Immature natural killer cell (primary cell): ENCODE results near the gene PCDH18. TPM values are rescaled to one million over a fixed set of nuclear protein-coding genes. Genes with fewer than 3 reads are reported as not detected.

Source experiments
- DNase-seq, 3 donors: peaks; one replicate each; pipeline ENCODE4 v3.0.0; 2022; ENCODE audit warnings: mixed read lengths in 1 of 3
- H3K27ac Mint-ChIP-seq, 6 donors: one replicate each; pipeline ENCODE4 v1.8.0; 2020; ENCODE audit warnings: mixed read lengths in 6 of 6, mild to moderate bottlenecking in 5 of 6, inconsistent platforms in 4 of 6, moderate library complexity in 3 of 6
- H3K27me3 Mint-ChIP-seq, 3 donors: one replicate each; pipeline ENCODE4 v1.8.0; 2020 to 2021; ENCODE audit warnings: low read depth in 3 of 3, mild to moderate bottlenecking in 3 of 3, mixed read lengths in 3 of 3, moderate library complexity in 3 of 3, inconsistent platforms in 1 of 3
- H3K36me3 Mint-ChIP-seq, 3 donors: one replicate each; pipeline ENCODE4 v1.8.0; 2020; ENCODE audit warnings: mixed read lengths in 3 of 3, inconsistent platforms in 2 of 3, mild to moderate bottlenecking in 2 of 3
- H3K4me1 Mint-ChIP-seq, 2 donors: one replicate each; pipeline ENCODE4 v1.8.0; 2020; ENCODE audit warnings: inconsistent platforms in 2 of 2, mild to moderate bottlenecking in 2 of 2, mixed read lengths in 2 of 2, moderate library complexity in 1 of 2
- H3K4me3 Mint-ChIP-seq, 5 donors: one replicate each; pipeline ENCODE4 v1.8.0; 2020; ENCODE audit warnings: mild to moderate bottlenecking in 5 of 5, mixed read lengths in 5 of 5, inconsistent platforms in 3 of 5, moderate library complexity in 3 of 5
- H3K9me3 Mint-ChIP-seq, 6 donors: one replicate each; pipeline ENCODE4 v1.8.0; 2020; ENCODE audit warnings: mild to moderate bottlenecking in 6 of 6, mixed read lengths in 6 of 6, inconsistent platforms in 4 of 6, moderate library complexity in 3 of 6
- polyA plus RNA-seq, 3 donors: library from polyadenylated mRNA; unstranded; fragments of 300-500 nt; fragmentation: Illumina TruSeq; gene quantifications; one replicate each; pipeline ENCODE4 v1.2.3, GENCODE V29; 2021

Gene PCDH18, protein sequence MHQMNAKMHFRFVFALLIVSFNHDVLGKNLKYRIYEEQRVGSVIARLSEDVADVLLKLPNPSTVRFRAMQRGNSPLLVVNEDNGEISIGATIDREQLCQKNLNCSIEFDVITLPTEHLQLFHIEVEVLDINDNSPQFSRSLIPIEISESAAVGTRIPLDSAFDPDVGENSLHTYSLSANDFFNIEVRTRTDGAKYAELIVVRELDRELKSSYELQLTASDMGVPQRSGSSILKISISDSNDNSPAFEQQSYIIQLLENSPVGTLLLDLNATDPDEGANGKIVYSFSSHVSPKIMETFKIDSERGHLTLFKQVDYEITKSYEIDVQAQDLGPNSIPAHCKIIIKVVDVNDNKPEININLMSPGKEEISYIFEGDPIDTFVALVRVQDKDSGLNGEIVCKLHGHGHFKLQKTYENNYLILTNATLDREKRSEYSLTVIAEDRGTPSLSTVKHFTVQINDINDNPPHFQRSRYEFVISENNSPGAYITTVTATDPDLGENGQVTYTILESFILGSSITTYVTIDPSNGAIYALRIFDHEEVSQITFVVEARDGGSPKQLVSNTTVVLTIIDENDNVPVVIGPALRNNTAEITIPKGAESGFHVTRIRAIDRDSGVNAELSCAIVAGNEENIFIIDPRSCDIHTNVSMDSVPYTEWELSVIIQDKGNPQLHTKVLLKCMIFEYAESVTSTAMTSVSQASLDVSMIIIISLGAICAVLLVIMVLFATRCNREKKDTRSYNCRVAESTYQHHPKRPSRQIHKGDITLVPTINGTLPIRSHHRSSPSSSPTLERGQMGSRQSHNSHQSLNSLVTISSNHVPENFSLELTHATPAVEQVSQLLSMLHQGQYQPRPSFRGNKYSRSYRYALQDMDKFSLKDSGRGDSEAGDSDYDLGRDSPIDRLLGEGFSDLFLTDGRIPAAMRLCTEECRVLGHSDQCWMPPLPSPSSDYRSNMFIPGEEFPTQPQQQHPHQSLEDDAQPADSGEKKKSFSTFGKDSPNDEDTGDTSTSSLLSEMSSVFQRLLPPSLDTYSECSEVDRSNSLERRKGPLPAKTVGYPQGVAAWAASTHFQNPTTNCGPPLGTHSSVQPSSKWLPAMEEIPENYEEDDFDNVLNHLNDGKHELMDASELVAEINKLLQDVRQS
- polyA plus RNA-seq: not detected

DNA sequence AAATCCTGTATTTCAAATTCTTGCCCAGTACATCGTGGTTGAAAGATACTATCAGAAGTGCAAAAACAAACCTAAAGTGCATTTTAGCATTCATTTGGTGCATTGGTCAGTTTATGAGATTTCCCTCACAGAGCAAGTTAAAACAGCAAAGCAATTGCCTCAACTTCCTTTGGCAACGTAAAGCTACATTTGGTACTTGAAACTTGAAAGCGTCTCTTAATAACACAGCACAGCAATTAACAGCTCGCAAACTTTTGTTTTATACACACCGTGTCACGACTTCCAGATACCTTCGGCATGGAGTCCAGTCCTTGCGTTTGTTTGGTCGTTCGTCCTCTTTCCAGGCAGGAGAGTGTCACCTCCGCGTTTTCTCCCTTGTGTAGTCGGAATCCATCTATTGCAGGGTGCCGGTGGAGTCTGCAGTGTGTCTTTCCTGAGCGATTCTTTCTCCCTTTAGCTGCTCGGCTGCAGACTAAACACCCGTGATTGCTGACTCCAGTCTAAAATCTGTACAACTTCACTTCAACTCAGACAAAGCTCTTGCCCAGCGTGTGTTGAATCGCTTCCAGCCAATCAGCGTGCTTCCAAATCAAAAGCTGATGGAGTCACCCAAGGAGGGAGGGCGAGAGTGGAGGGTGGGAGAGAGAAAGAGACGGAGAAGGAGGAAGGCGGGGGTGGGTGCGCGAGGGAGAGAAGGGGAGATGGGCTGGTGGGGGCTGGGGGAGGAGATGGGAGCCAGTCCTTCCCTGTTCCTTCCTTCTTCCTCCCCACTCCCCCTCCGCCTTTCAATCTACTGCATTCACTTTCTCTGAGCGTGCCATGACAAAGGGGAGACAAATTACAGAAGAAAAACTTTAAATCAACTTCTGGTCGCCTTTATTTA is at the start of gene PCDH18:
Gene PCDH18 (minus strand): TSS at position 509 of the 883 bp plus-strand sequence. CDS start 406 bp downstream, at position 103.
- no peaks in the 10 kb centered on the region for H3K4me1 Mint-ChIP-seq
- no peak for DNase-seq
- no peaks in the 10 kb centered on the region for H3K36me3 Mint-ChIP-seq
- H3K27ac Mint-ChIP-seq: no peak within 1 kb of the TSS
- no peak within 1 kb of the TSS for H3K4me3 Mint-ChIP-seq
- no peaks in the 10 kb centered on the region for H3K27me3 Mint-ChIP-seq
- H3K9me3 Mint-ChIP-seq: peaks cover 0 to 26% (median 11%) of the 10 kb centered on the region in 6 donors

GRCh38 chr4:137576446-137576845 is 44.2 kb upstream of the PCDH18 start:
- H3K27ac Mint-ChIP-seq: no peak overlapping the region
- H3K36me3 Mint-ChIP-seq: no peaks in the 10 kb centered on the region

GRCh38 chr4:137572647-137573046 is 40.4 kb upstream of the PCDH18 start:
- H3K36me3 Mint-ChIP-seq: peaks cover 0 to 4% (median 0%) of the 10 kb centered on the region in 3 donors
- no peak overlapping the region for H3K27ac Mint-ChIP-seq
- peaks cover 0 to 4% (median 0%) of the 10 kb centered on the region in 3 donors for H3K27me3 Mint-ChIP-seq
- no peak for DNase-seq
- H3K9me3 Mint-ChIP-seq: peaks cover 5 to 55% (median 38%) of the 10 kb centered on the region in 6 donors
- no peak overlapping the region for H3K4me3 Mint-ChIP-seq
- no peaks in the 10 kb centered on the region for H3K4me1 Mint-ChIP-seq

More at GRCh38 chr4:137576446-137576845, 44.2 kb upstream of the PCDH18 start:
- Mint-ChIP-seq H3K4me3 (no peak overlapping the region), H3K9me3 (peaks cover 4 to 27% (median 16%) of the 10 kb centered on the region in 6 donors), H3K4me1 (no peaks in the 10 kb centered on the region), H3K27me3 (no peaks in the 10 kb centered on the region)
- DNase-seq: no peak

- H3K4me3 Mint-ChIP-seq: no peak overlapping the region
- H3K36me3 Mint-ChIP-seq: peaks cover 0 to 4% (median 0%) of the 10 kb centered on the region in 3 donors
- no peak for DNase-seq
- no peak overlapping the region for H3K27ac Mint-ChIP-seq
- H3K9me3 Mint-ChIP-seq: peaks cover 5 to 55% (median 39%) of the 10 kb centered on the region in 6 donors
- peaks cover 0 to 4% (median 0%) of the 10 kb centered on the region in 3 donors for H3K27me3 Mint-ChIP-seq
- H3K4me1 Mint-ChIP-seq: no peaks in the 10 kb centered on the region
Observed at GRCh38 chr4:137572163-137572562, 39.9 kb upstream of the PCDH18 start.

GRCh38 chr4:137559801-137560200 is 27.5 kb upstream of the PCDH18 start:
- Mint-ChIP-seq H3K4me3 (no peak overlapping the region), H3K36me3 (no peaks in the 10 kb centered on the region), H3K9me3 (peaks cover 7 to 43% (median 17%) of the 10 kb centered on the region in 6 donors), H3K27ac (no peak overlapping the region), H3K27me3 (peaks cover 0 to 3% (median 1%) of the 10 kb centered on the region in 3 donors), H3K4me1 (no peaks in the 10 kb centered on the region)
- DNase-seq: no peak

- Mint-ChIP-seq H3K4me1 (no peaks in the 10 kb centered on the region), H3K4me3 (no peak overlapping the region), H3K27ac (no peak overlapping the region), H3K36me3 (no peaks in the 10 kb centered on the region), H3K27me3 (peaks cover 0 to 3% (median 1%) of the 10 kb centered on the region in 3 donors), H3K9me3 (peaks cover 7 to 45% (median 18%) of the 10 kb centered on the region in 6 donors)
- no peak for DNase-seq
Observed at GRCh38 chr4:137558951-137559350, 26.7 kb upstream of the PCDH18 start.

DNA sequence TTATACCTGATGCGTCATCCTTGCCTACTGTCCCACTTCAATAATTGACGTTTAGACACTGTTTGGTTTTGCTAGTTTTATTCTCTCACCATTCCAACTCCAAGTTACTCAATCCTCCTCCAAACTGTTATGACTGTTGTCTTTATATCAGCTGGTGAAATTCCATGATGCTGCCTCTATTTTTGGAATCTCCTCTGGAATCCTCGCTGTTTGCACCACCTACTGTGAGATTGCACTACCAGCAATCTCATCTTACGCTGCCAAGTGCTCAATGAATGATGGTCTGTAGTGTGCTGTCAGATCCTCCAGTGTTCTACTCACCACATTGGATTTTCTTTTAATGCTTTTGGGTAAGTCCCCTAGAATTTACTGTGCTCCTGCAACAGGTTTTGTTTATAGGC is 13.2 kb upstream of the PCDH18 start:
- no peak for DNase-seq
- Mint-ChIP-seq H3K4me3 (no peak overlapping the region), H3K27me3 (peaks cover 0 to 3% (median 0%) of the 10 kb centered on the region in 3 donors), H3K9me3 (peaks cover 0 to 37% (median 17%) of the 10 kb centered on the region in 6 donors), H3K36me3 (no peaks in the 10 kb centered on the region), H3K4me1 (no peaks in the 10 kb centered on the region), H3K27ac (no peak overlapping the region)

- H3K4me1 Mint-ChIP-seq: no peaks in the 10 kb centered on the region
- H3K36me3 Mint-ChIP-seq: no peaks in the 10 kb centered on the region
- H3K27ac Mint-ChIP-seq: no peak overlapping the region
- DNase-seq: no peak
- H3K9me3 Mint-ChIP-seq: peaks cover 0 to 40% (median 16%) of the 10 kb centered on the region in 6 donors
- no peak overlapping the region for H3K4me3 Mint-ChIP-seq
- peaks cover 0 to 3% (median 0%) of the 10 kb centered on the region in 3 donors for H3K27me3 Mint-ChIP-seq
Observed at GRCh38 chr4:137543648-137544047, 11.4 kb upstream of the PCDH18 start.

DNA sequence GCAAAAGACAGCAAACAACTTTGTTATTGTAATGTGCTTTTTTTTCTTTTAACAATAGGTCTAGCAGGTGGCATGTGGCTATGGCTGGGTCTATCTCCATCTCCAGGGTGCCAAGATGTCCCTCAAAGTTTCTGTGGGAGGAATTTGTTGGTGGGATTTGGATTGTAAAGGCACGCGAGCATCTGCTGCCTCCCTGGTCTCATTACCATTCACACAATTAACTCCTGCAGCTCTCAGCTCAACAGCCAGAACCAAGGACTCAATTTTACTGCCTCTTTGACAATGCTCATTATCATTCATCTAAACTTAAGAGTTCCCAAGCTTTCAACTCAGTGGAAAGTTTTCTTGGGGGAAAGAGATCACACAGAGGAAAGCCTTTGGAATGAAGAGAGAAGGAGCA is 10.9 kb upstream of the PCDH18 start:
- Mint-ChIP-seq H3K4me1 (no peaks in the 10 kb centered on the region), H3K36me3 (no peaks in the 10 kb centered on the region), H3K4me3 (no peak overlapping the region), H3K9me3 (peaks cover 0 to 43% (median 18%) of the 10 kb centered on the region in 6 donors), H3K27ac (no peak overlapping the region), H3K27me3 (peaks cover 0 to 3% (median 0%) of the 10 kb centered on the region in 3 donors)
- no peak for DNase-seq

GRCh38 chr4:137541876-137542646 is 9.8 kb upstream of the PCDH18 start:
- Mint-ChIP-seq H3K4me1 (no peaks in the 10 kb centered on the region), H3K27me3 (no peaks in the 10 kb centered on the region), H3K36me3 (no peaks in the 10 kb centered on the region), H3K27ac (no peak overlapping the region), H3K9me3 (peaks cover 0 to 38% (median 20%) of the 10 kb centered on the region in 6 donors), H3K4me3 (no peak overlapping the region)
- no peak for DNase-seq

GRCh38 chr4:137541181-137541580 is 8.9 kb upstream of the PCDH18 start:
- Mint-ChIP-seq H3K36me3 (no peaks in the 10 kb centered on the region), H3K9me3 (peaks cover 2 to 41% (median 22%) of the 10 kb centered on the region in 6 donors), H3K4me1 (no peaks in the 10 kb centered on the region), H3K4me3 (no peak overlapping the region), H3K27me3 (no peaks in the 10 kb centered on the region), H3K27ac (no peak overlapping the region)
- no peak for DNase-seq

DNA sequence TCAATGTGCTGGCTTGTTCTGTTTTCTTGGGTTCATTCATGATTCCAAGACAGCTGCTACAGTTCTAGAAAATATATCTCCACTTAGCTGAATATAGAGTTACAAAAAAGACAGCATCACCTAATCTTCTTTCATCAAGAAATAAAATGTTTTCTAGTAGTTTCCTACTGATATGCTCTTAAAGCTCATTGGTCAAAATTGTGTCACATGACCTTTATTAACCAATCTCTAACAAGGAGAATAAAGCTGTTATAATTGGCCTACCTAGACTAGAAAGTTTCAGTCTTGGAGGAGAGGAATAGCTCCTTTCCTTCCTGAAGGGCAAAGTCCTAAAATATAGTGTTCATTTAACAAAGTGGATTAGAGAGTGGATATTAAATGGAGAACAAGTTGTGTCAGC is 8.1 kb upstream of the PCDH18 start:
- no peak for DNase-seq
- Mint-ChIP-seq H3K4me3 (no peak overlapping the region), H3K9me3 (peaks cover 2 to 37% (median 21%) of the 10 kb centered on the region in 6 donors), H3K27me3 (no peaks in the 10 kb centered on the region), H3K36me3 (no peaks in the 10 kb centered on the region), H3K27ac (no peak overlapping the region), H3K4me1 (no peaks in the 10 kb centered on the region)
